HG03571 (cell line): ENCODE data around the gene PON2.
"Not testable (repeated sequence)": the region's sequence is repeated elsewhere in the genome, so short reads cannot be mapped to it uniquely, and the experiment has no call there.

Source experiments
- ATAC-seq: cut with Tn5 transposase; IDR thresholded peaks from one replicate; pipeline ENCODE4 v1.9.1; 2021; ENCODE audit not compliant: unreplicated experiment

Gene PON2

GRCh38 chr7:95407751-95408150, 27.1 kb downstream of the PON2 start:
- no peak for ATAC-seq

DNA sequence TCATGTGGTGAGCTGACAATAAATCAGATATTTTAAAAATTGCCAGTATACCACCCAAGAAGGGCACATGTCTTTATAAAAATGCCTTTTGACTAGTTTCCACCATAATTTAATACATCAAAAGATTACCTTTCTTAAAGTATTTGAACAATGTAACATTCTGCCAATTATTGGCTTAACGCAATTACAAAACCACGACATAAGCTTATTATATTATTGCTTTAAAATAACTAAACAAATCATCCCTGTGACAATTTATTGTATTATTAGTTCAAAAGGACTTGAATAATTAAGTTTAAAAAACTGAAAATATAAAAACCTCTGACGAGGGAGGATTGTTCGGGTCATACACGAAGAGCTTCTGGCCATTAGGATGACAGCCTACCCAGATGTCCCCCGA, 29.0 kb downstream of the PON2 start:
- ATAC-seq: no peak

DNA sequence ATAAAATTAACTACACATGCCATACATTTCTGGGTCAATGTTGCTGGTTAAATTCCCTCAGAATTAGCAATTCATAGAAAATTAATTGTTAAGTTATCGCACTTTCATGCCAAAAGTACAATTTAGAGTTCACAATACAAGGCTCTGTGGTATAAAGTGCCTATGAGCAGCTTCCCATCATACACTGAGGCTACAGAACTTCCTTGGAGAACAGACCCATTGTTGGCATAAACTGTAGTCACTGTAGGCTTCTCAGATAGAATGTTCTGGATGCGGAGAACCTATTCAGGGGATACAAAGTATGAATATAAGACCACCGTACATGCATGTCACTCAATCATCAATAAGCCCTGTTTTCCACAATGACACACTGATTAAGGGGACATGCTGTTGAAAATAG, 29.6 kb downstream of the PON2 start:
- ATAC-seq: no peak

GRCh38 chr7:95404316-95404865, 30.4 kb downstream of the PON2 start:
- no peak for ATAC-seq

DNA sequence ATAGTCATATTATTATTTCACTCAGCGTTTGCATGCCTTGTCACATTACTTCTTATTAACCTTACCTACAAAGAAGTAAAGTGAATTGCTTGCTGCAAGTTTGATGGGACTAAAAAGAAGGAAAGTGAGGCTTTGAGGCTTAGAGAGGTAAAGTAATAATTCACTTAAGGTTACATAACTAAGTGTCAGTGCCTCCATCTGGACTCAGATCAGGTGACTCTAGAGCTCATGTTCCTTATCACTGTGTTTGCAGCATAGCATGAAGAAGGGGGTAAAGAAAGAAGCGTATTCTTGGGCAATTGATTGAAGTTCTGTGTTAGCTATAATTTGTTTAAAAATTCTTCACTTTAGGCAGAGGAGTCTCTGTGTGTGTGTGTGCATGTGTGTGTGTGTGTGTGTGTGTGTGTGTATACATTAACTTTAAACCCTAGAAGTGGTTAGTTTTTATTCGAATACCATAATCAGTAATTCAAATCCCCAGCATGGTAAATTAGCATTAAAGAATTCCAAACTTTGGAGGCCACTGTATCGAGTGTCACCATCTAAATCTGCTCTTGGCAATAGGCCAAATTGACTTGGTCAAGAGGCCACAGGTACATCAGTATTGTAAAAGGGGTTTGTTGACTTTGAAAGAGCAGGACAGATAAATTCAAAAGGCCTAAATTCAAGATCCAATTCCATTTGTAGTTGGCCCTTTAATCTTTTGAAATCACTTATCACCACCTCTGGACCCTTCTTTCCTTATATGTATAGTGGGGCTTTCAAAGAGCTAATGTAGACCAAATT, 36.5 kb downstream of the PON2 start:
- no peak for ATAC-seq

- ATAC-seq: no peak
Measured at GRCh38 chr7:95397381-95397780, 37.4 kb downstream of the PON2 start.

- no peak for ATAC-seq
Measured at GRCh38 chr7:95396136-95397032, 38.4 kb downstream of the PON2 start, which contains the start of gene PON3. Gene PON3, minus strand, starts transcription at chr7:95396375. Its CDS starts 25 bp downstream, at chr7:95396350.

GRCh38 chr7:95395755-95396135, 39.1 kb downstream of the PON2 start:
- ATAC-seq: no peak

DNA sequence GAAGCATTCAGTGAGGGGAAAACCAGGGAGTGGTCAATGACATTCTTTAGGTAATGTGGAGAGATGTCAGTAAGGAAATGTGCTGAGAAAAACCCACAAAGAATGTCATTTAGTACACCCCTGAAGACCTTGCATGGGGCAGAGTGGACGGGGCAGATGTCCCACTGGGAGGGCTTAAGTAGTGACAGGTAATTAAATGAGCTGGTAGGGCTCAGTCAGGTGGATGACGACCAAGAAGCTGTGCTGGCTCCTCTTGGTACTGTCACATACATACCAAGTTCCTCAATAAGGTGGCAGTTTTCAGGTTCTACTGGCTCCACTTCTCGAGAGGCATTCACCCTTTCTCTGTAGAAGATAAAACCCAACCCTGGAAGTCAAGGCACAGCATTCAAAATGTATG, 40.5 kb downstream of the PON2 start:
- ATAC-seq: no peak

GRCh38 chr7:95391761-95392160, 43.1 kb downstream of the PON2 start:
- no peak for ATAC-seq

DNA sequence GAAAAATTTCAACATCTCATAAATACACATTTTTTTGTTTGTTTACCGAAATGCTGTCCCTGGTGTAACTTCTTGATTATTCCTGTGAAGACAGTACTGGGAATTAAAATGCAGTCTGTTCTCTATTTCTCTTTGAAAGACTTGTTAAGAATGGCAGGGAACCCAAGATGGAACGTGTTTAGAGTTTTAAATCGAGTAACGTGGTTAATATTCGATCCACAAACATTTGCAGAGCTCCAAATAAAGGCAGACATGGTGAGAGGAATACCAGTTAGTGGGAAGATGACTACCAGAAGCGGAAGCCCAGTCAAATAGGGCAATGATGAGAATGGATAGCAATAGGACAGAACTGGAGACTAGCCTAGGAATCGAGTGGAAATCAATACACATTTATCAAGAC, 45.3 kb downstream of the PON2 start:
- no peak for ATAC-seq

DNA sequence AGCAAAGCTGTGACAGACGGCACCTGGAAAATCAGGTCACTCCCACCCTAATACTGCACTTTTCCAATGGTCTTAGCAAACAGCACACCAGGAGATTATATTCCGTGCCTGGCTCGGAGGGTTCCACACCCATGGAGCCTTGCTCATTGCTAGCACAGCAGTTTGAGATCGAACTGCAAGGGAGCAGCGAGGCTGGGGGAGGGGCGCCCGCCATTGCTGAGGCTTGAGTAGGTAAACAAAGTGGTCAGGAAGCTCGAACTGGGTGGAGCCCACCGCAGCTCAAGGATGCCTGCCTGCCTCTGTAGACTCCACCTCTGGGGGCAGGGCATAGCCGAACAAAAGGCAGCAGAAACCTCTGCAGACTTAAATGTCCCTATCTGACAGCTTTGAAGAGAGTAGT, 55.4 kb downstream of the PON2 start:
- not testable (repeated sequence) for ATAC-seq

- ATAC-seq: no peak
Measured at GRCh38 chr7:95376632-95377400, 58.0 kb downstream of the PON2 start.

DNA sequence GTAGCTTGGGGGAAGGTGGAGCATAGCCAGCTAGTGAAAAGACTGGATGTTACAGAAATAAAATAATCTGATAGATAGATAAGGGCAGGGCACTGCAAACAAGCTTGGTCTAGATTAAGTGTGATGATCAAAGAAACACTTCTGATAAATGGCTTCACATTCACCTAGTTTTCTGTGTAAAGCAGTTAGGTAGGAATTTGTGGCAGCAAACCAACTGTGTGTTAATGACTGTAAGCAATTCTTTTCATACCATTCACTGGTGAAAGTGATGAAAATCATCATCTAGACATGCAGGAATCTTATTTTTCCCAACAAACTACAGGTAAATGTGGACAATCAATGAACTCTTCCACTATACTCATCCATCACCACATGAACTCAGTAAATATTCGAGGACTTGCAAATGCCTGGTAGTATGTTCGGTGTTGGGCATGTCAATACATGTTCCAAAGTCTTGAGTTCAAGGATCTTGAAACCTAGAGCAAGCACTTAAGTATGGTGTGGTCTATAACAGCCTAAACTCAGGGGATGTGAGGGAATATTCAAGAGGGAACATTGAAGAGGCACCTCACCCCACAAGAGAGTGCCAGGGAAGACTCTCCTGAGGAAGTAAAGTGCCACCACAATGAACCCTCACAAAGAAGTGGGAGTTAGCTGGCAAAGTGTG, 59.1 kb downstream of the PON2 start:
- ATAC-seq: no peak

GRCh38 chr7:95373323-95373722, 61.5 kb downstream of the PON2 start:
- ATAC-seq: no peak

DNA sequence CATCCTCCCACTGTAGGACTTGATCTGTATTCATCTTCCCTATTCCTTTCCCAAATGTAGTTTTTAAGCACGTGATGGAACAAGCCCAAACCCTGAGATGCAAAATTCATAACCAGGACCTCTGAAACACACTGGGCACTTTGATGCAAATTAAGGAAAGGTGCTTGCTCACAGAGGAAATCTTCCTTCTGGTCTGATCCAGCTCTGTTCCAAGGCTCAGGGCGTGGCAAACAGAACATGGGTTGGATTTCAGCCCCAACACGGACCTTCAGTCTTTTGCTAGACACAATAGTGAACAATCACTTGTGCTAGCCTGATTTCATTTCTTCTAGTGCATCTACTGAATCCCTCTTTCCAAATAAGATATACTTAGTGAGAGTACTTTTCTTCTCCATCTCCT, 66.6 kb downstream of the PON2 start:
- ATAC-seq: no peak

DNA sequence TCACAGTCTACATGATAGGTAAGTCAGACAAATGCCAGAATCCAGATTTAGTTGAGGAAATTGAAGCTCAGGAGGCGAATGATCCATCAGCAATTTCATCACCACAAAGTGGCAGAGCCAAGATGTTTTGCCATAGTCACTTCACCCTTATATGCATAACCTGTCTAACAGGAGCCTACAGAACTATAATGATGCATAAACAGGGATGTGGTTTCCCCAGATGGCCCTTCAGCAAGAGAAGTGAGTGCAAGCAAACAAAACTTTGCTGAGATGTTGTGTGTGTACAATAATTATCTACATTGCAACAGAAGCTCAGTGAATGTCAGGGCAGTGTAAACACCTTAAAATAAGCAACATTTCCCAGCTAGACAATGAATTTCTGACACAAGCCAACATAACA, 67.2 kb downstream of the PON2 start:
- ATAC-seq: no peak

DNA sequence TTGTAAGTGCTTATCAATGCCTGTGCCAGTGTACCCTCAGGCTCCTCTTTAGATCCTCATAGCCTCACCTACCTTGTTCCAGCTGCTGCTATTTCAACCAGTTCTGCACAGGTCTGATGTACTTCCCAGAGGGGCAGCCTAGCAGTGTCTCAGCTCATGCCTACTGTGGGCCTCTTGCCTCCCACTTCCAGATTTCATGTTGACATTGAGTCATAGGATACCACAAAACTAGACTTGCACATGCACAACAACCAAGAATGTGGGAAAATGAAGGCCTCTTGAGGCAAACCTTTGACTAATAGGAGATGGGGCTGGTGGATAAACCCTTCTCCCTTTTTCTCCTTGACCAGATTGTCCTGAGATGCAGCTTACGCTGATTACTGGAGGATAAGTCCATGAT, 69.7 kb downstream of the PON2 start:
- no peak for ATAC-seq

GRCh38 chr7:95357623-95358022, 77.2 kb downstream of the PON2 start:
- ATAC-seq: no peak
